Astrocyte (in vitro differentiated cells and primary cell): ENCODE results near the gene BEST2. TPM values are rescaled to one million over a fixed set of nuclear protein-coding genes. Genes with fewer than 3 reads are reported as not detected.
A peak's percentile ranks its signal among the peaks of the same experiment; 100 is the strongest.

Experiments
- DNase-seq: peaks from one replicate; pipeline ENCODE4 v3.0.0-alpha.2; 2010; ENCODE audit warnings: low read depth
- FAIRE-seq: peaks from 2 replicates; lab custom pipeline; 2011; peaks lifted over from hg19 to GRCh38; lab: Jason Lieb, UNC
- H2AFZ ChIP-seq: 2 replicates; pipeline ENCODE4 v1.6.0; 2012; ENCODE audit warnings: low read depth, low read length, inconsistent platforms
- H3K27ac ChIP-seq: 2 replicates; pipeline ENCODE4 v1.5.1; 2011; ENCODE audit warnings: low read depth, low read length, inconsistent platforms
- H3K27me3 ChIP-seq: 2 replicates; pipeline ENCODE4 v1.6.0; 2011; ENCODE audit warnings: low read length, inconsistent platforms; ENCODE audit not compliant: insufficient read depth
- H3K36me3 ChIP-seq: 2 replicates; pipeline ENCODE4 v1.5.1; 2011; ENCODE audit warnings: low read length, inconsistent platforms; ENCODE audit not compliant: insufficient read depth
- H3K4me1 ChIP-seq: 2 replicates; pipeline ENCODE4 v1.5.1; 2011; ENCODE audit warnings: low read length, inconsistent platforms; ENCODE audit not compliant: insufficient read depth
- H3K4me2 ChIP-seq: 2 replicates; pipeline ENCODE4 v1.6.0; 2012; ENCODE audit warnings: low read length, inconsistent platforms
- H3K4me3 ChIP-seq: 2 replicates; pipeline ENCODE4 v1.5.1; 2011; ENCODE audit warnings: low read depth, mild to moderate bottlenecking, low read length, inconsistent platforms; ENCODE audit not compliant: insufficient read depth
- H3K79me2 ChIP-seq: 2 replicates; pipeline ENCODE4 v1.6.0; 2012; ENCODE audit warnings: mild to moderate bottlenecking, low read length, inconsistent platforms; ENCODE audit not compliant: insufficient read depth
- H3K9ac ChIP-seq: 2 replicates; pipeline ENCODE4 v1.6.0; 2012; ENCODE audit warnings: mild to moderate bottlenecking, low read length, inconsistent platforms
- H3K9me3 ChIP-seq: 2 replicates; pipeline ENCODE4 v1.5.1; 2012; ENCODE audit warnings: low read depth, mild to moderate bottlenecking, low read length, inconsistent platforms; ENCODE audit not compliant: insufficient read depth
- H4K20me1 ChIP-seq: 2 replicates; pipeline ENCODE4 v1.6.0; 2012; ENCODE audit warnings: low read length, inconsistent platforms; ENCODE audit not compliant: insufficient read depth
- H3K27ac Mint-ChIP-seq: one replicate; pipeline ENCODE4 v1.8.0; 2021; ENCODE audit warnings: mild to moderate bottlenecking, mixed read lengths; ENCODE audit not compliant: unreplicated experiment
- H3K27me3 Mint-ChIP-seq: one replicate; pipeline ENCODE4 v1.8.0; 2021; ENCODE audit warnings: low read depth, mixed read lengths; ENCODE audit not compliant: unreplicated experiment
- H3K36me3 Mint-ChIP-seq: one replicate; pipeline ENCODE4 v1.8.0; 2021; ENCODE audit warnings: low read depth, mixed read lengths; ENCODE audit not compliant: unreplicated experiment
- H3K4me1 Mint-ChIP-seq: one replicate; pipeline ENCODE4 v1.8.0; 2021; ENCODE audit warnings: low read depth, mixed read lengths; ENCODE audit not compliant: unreplicated experiment
- H3K4me3 Mint-ChIP-seq: one replicate; pipeline ENCODE4 v1.8.0; 2021; ENCODE audit warnings: mild to moderate bottlenecking, moderate library complexity, mixed read lengths; ENCODE audit not compliant: unreplicated experiment
- H3K9me3 Mint-ChIP-seq: one replicate; pipeline ENCODE4 v1.8.0; 2021; ENCODE audit warnings: mild to moderate bottlenecking, mixed read lengths; ENCODE audit not compliant: unreplicated experiment
- CTCF ChIP-seq: IDR thresholded peaks from 2 replicates; pipeline ENCODE4 v1.5.1; 2011; ENCODE audit warnings: low read depth, mild to moderate bottlenecking, inconsistent platforms, low read length, moderate library complexity; ENCODE audit not compliant: insufficient read depth
- EZH2 ChIP-seq: IDR thresholded peaks from 2 replicates; pipeline ENCODE4 v1.6.1; 2012; ENCODE audit warnings: mild to moderate bottlenecking, low read length, inconsistent platforms; ENCODE audit not compliant: insufficient read depth
- total RNA-seq: library from RNA; stranded (reverse); gene quantifications from 2 replicates; pipeline ENCODE4 v1.2.1, GENCODE V29; 2021

Gene BEST2
- total RNA-seq, 1 donor from 2014 or later, result not detected

- no peak for DNase-seq
- peak overlapping the region; percentile 34 for H3K27ac Mint-ChIP-seq
These were observed 20.7 kb downstream of the BEST2 start for GRCh38 chr19:12772323-12772722.

GRCh38 chr19:12773571-12773970 lies 22.0 kb downstream of the BEST2 start:
- no peak overlapping the region for H2AFZ ChIP-seq
- no peak overlapping the region for H3K4me2 ChIP-seq
- no peak overlapping the region for H3K9ac ChIP-seq
- peak overlapping the region; percentile 64 for H3K4me3 Mint-ChIP-seq
- peaks cover 14% of the 10 kb centered on the region for H3K4me1 ChIP-seq
- H4K20me1 ChIP-seq, result no peaks in the 10 kb centered on the region
- no peak for FAIRE-seq
- H3K27ac ChIP-seq, result no peak overlapping the region
- H3K27me3 Mint-ChIP-seq, result peaks cover 5% of the 10 kb centered on the region
- no peak for DNase-seq
- TF ChIP-seq CTCF, result peak; percentile 22
- no peak for TF ChIP-seq EZH2
- H3K27me3 ChIP-seq, result no peaks in the 10 kb centered on the region
- peaks cover 5% of the 10 kb centered on the region for H3K36me3 Mint-ChIP-seq
- no peaks in the 10 kb centered on the region for H3K9me3 Mint-ChIP-seq
- H3K4me1 Mint-ChIP-seq, result peaks cover 13% of the 10 kb centered on the region
- H3K9me3 ChIP-seq, result no peaks in the 10 kb centered on the region
- H3K27ac Mint-ChIP-seq, result peak overlapping the region; percentile 73
- no peak overlapping the region for H3K4me3 ChIP-seq
- H3K36me3 ChIP-seq, result no peaks in the 10 kb centered on the region
- H3K79me2 ChIP-seq, result no peaks in the 10 kb centered on the region

More at GRCh38 chr19:12772323-12772722, 20.7 kb downstream of the BEST2 start:
- Mint-ChIP-seq H3K4me1 (peaks cover 9% of the 10 kb centered on the region), H3K4me3 (no peak overlapping the region), H3K27me3 (peaks cover 5% of the 10 kb centered on the region), H3K36me3 (peaks cover 7% of the 10 kb centered on the region), H3K9me3 (no peaks in the 10 kb centered on the region)
- TF ChIP-seq EZH2, result no peak
- TF ChIP-seq CTCF, result no peak
- Histone ChIP-seq H3K4me3 (no peak overlapping the region), H2AFZ (no peak overlapping the region), H3K27ac (no peak overlapping the region), H3K36me3 (no peaks in the 10 kb centered on the region), H3K9me3 (no peaks in the 10 kb centered on the region), H3K4me1 (peaks cover 7% of the 10 kb centered on the region), H4K20me1 (no peaks in the 10 kb centered on the region), H3K4me2 (no peak overlapping the region), H3K27me3 (no peaks in the 10 kb centered on the region), H3K79me2 (no peaks in the 10 kb centered on the region), H3K9ac (no peak overlapping the region)
- no peak for FAIRE-seq

GRCh38 chr19:12774588-12775555 lies 23.3 kb downstream of the BEST2 start, which contains the start of gene HOOK2:
HOOK2 (minus strand) TSS chr19:12775552; CDS start chr19:12775449, 103 bp downstream.
- H3K79me2 ChIP-seq, result no peaks in the 10 kb centered on the region
- H3K36me3 ChIP-seq, result no peaks in the 10 kb centered on the region
- no peak for TF ChIP-seq EZH2
- no peak for TF ChIP-seq CTCF
- FAIRE-seq (no peak), DNase-seq (no peak)
- Mint-ChIP-seq H3K36me3 (peaks cover 5% of the 10 kb centered on the region), H3K27me3 (peaks cover 5% of the 10 kb centered on the region), H3K27ac (peak within 1 kb of the TSS; percentile 58), H3K4me1 (peaks cover 23% of the 10 kb centered on the region), H3K4me3 (peak within 1 kb of the TSS; percentile 81), H3K9me3 (no peaks in the 10 kb centered on the region)
- H3K9me3 ChIP-seq, result no peaks in the 10 kb centered on the region
- no peaks in the 10 kb centered on the region for H3K27me3 ChIP-seq
- H3K9ac ChIP-seq, result peak within 1 kb of the TSS; percentile 76
- H3K4me1 ChIP-seq, result peaks cover 27% of the 10 kb centered on the region
- no peaks in the 10 kb centered on the region for H4K20me1 ChIP-seq
- peak within 1 kb of the TSS; percentile 89 for H2AFZ ChIP-seq
- H3K4me2 ChIP-seq, result peak within 1 kb of the TSS; percentile 97
- H3K27ac ChIP-seq, result peak within 1 kb of the TSS; percentile 7
- peak within 1 kb of the TSS; percentile 67 for H3K4me3 ChIP-seq
